IPS-NIHi7 (cell line): ENCODE results near the gene VAV3.

Source experiments
- DNase-seq: peaks from one replicate; pipeline ENCODE4 v3.0.0; 2012; ENCODE audit warnings: mixed read lengths; ENCODE audit errors: extremely low spot score

Gene VAV3

DNA sequence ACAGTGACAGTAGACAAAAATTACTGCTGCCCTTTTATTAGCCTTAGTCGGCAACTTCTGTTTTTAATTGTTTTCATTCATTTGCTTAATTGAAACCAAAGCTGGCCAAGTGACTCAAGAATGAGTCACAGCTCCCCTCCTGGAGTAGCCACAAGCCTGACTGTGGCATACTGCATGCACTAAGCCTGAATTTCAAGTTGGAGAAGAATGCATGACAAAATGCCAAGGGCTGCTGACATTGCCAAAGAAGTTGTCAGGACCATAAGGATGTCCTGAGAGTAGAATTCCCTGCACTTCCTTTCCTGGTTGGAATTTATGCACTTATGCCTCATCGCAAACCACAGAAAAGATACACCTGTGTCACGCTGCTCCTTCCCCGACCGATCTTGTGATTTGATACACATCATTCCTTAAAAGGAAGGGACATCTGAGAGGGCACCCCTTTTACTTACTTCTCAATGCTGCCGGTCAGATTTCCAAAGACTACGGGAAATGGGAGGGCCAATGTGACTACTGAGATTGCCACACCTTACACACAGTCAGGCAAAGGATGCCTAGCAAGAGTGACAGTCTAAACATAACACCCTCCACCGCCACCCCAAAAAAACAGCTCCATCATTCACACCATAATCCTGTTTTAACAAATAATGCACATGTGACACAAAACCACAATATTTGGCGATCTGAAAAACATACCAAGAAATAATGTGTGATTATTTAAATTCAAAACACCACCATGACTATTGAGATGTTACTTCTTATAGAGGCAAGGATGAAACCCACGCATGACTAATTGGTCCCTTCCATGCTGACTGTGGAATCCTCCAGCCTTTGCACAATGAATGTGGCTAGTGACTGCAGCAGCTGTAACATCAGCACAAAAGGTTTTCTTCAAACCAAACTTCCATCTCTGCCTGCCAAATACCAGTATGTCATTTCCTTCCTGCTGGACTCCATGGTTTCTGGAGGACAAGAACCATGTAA lies 28.2 kb downstream of the VAV3 start:
- DNase-seq, result peak; percentile 73

DNA sequence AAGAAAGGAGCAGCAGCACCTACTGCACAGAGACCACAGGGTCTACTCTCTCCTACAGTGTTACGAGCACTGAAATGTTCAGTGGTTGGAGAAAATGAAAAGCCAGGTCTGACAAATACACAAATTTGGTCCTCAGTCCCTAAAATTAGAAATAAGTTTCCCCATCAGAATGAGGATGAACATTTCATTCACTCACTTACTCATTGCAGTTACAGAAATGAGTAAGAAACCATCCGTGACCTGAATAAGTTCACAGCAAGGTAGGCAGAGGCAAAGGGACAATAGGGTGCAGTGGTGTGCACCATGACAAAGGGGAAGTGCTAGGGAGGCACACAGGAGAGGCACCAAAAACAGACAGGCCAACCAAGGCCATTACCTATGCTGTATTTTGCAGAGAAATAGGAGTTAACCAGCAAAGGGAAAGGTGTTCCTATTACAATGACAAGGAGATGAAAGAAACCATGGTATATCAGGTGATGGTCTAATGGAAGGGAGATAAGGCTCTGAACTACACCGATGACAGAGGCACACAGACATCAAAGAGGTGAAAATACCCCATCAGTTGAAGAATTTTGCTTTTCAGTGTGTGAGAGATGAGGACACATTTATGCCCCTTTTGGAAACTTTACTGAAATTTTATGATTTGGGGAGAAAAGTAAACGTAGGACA lies 29.4 kb downstream of the VAV3 start:
- no peak for DNase-seq

DNA sequence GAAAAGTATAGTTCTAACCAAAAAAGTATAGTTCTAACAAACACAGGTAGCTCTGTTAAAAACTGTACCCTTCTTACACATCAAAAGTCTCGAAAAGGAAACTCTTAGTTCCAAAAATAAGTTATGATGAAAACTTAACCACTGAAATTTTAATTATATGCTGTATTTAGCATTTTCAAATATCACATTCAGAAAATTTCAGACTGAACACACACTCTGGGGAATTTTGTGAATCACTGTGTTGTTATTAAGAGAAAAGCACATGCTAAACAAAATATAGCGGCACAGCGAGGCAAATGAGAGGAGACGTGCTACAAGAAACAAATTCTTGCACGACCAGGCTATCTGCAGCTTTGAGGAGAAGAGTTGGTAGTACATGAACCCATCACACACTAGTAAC lies 30.4 kb downstream of the VAV3 start:
- DNase-seq, result no peak

DNA sequence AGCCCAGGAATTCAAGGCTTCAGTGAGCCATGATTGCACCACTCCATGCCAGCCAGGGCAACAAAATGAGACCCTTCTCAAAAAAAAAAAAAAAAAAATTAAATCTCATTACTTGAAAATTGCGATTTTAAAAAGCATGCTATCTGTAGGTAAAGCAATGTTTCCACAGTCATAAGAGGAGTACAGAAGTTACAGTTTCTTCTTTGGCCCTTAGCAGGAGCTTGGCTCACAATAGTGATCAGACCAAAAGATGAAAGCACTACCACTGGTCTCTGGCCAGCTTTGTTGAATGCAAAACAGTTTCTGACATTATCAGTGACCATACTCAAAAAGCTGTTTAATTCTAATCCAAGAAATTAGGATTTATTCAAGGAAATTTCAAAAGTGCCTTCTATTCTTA lies 31.2 kb downstream of the VAV3 start:
- no peak for DNase-seq

DNA sequence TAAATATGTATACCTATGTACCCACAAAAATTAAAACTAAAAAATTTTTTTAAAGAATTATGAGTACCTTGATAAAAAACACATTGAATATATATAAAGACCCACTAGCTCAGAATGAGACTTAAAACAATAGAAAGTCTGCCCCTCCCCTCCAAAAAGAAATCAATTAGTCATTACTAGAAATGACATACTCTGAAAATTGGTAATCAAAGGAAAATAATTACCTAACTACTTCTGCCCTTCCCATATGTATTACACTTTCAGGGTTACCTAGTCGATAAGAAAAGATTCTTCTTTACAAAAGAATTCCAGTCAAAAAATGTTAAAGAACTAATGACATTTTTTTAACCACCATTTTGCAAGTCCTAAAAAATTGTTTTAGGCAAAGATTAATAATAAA lies 34.7 kb downstream of the VAV3 start:
- DNase-seq, result no peak

DNA sequence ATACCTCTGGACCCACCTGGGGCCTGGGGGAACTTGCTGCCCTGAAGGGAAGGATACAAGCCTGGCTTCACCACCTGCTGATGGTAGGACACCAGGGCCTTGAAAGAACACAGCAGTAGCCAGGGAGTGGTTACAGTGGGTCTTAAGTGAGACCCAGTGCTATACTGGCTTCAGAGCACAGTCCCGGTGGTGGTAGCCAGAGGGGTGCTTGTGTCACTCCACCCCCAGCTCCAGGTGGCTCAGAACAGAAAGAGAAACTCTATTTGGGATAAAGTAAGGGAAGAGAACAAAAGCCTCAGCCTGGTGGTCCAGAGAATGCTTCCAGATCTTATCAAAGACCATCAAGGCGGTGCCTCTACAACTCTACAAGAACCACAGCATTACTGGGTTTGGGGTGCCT lies 37.2 kb downstream of the VAV3 start:
- DNase-seq, result no peak

DNA sequence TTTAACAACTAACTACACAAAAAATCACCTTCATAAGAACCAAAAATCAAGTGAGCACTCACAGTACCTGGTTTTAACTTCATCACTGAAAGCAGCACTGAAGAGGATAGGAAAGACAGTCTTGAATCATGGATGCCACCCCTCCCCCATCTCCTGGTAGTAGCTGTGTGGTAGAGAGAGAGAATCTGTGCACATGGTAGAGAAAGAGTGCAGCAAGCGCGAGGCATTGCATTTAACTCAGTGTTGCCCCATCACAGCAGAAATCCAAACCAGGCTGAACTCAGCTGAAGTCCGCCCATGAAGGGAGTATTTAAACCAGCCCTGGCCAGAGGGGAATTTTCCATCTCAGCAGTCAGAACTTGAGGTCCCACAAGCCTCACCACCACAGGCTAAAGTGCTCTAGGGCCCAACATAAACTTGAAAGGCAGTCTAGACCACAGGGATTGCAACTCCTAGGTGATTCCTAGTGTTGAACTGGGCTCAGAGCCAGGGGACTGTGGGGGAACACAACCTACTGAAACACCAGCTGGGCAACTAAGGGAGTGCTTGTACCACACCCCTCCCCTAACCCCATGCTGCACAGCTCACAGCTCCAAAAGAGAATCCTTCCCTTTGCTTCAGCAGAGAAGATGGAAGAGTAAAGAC lies 38.4 kb downstream of the VAV3 start:
- no peak for DNase-seq

DNA sequence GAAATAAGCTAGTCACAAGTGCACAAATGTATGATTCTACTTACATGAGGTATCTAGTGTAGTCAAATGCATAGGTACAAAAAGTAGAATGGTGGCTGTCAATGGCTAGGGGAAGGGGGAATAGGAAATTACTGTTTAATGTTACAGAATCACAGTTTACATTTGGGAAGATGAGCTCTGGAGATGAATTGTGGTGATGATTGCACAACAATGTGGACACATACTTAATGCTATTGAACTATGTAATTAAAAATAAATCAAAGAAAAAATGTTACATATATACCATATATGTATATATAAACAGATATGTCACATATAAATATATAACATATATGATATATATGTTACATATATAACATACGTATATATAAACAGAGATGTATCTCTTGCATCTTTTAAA lies 39.4 kb downstream of the VAV3 start:
- no peak for DNase-seq

DNA sequence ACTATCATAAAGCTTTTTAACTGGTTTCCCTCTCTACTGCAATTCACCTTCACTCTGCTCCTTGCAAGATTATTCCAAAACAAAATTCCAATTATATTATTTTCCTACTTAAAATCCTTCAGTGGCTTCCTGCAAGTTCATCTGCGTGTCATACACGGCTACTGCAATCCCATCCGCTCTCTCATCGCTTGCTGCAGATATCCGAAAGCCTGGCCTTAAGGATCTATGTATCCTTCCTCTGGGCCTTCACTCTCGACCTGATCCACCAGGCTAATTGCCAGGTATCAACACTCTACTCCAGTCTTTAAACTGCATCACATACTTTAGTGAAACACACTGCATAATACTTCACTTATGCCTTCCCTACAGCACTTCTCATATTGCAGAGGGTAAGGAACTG lies 44.0 kb downstream of the VAV3 start:
- no peak for DNase-seq

DNA sequence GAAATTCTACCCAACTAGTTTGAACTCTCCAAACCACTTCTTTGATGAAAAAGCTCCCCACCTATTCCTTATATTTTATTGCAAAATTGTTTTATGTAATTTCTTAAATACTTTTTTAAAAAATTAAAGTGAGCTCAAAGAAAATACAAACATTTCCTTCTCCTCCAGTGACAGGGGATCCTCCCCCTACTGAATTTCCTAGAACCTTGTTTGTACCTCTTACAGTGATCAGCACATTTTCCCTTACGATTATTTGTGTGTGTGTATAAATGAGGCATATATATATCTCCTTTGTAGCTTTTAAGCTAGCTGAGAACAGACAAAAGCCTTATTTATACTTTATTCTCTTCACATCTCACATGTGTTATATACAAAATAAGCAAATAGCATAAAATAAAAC lies 44.4 kb downstream of the VAV3 start:
- DNase-seq, result no peak

DNA sequence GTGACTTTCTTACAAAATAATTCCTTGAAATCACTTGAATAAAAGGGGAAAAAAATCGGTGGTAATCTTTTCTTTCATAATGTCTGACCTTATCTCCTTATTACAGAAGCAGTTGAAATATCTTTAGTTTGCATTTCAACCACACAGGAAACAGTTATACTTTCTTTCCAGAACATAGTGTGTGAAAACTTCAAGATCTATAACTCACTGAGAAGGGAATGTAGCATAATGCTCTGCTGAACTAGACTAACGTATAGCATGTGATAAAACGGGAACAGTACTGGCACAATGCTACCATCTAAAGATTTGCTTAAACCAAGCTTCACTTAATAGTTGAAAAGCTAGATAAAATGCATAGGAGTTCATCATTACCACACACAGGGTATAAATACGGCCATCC lies 45.0 kb downstream of the VAV3 start:
- DNase-seq, result no peak

DNA sequence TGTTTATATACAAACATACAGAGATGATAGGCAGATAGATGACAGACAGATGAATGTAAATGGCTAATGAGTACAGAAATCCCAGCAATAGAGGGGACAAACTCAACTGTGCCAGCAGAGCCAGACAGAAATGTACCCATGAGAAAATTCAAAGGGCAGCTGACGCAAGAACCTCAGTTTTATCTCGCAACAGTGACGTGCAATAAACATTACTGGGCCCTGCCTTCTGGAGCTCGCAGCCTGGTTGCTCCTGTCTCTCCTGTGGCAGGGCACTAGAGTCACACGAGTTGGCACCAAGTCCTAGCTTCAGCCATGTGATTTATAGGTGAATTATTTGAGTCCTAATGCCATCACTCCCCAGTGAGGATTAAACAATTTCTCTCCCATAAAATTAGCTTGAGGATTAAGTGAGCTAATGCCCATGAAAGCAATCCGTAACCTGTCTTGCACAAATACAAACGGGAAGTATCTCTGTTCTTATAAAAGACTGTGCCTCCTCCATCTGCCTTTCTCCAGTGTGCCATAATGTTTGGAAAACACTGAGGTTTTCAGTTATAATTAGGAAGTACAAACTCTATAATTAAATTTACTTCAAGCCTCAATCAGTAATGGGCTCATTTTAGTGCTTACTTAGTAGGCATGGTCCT lies 50.7 kb downstream of the VAV3 start:
- DNase-seq, result no peak

DNA sequence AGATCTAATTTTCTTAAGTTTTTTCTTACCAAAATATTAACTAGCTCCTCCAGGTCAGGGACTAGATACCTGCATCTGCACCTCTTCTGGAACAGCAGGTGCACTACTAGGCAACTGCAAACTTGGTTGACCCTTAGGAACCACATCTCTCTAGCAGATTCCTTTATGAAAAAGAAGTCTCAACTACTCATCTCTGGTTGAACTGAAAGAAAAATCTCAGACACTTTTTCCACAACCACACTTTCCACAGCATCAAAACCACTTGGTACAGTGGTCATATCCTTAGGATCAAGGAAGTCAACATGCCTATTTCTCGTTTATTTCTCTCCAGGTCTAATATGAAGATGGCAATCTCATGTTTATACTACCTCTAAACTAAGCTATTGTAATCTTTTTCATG lies 52.3 kb downstream of the VAV3 start:
- no peak for DNase-seq

DNA sequence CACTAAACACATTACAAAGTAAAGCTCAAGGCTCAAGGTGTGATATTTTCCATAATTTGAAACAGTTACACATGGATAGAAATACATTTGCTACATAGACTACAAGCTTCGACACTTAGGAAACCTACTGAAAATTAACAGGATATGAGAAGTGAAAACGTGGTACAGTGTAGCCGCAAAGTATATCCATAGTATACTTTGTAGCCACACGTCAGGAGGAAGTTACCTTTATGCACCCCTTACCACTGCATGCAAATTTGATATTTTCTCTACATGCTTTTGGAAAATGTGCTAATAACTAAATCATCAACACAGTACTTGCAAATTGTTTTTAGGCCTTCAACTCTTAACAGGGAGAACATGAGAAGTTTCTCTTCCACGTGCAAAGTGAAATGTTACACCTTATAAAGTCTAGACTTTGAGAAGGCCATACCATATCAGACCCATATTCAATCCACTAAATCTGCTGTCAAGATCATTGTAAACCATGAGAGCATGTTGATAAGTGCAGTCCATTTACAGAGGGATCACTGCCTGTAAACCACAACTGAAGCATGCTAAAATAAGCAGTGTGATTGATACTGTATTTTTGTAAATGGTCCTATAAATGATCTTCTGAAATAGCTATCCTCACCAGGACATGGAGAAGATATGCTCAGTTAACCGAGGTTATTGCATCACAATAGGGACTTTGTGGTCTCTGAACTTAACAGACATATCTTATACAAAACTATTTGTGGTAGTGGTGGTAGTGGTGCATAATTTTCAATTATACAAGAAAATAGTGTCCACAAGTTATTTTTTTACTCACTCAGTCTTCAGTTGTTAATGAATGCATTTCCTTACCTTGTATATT lies 64.7 kb downstream of the VAV3 start:
- no peak for DNase-seq

DNA sequence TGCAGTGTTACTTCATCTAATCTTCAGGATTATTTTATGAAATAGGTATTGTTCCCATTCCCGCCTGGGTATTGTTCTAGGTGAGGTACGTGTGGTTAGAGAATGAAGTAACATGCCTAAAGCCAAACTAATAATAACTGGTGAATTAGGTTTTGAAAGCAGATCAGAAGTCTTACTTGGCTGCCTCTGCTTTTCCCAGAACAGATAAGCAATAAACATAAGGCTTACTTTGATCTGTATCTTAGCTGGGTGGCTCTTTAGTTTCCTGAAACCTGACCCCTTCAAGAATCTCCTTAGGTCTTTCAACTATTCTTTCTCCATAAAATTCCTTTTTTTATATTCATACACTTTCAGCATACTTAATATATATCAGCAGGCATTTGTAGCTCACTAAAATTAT lies 65.3 kb downstream of the VAV3 start:
- DNase-seq, result no peak

DNA sequence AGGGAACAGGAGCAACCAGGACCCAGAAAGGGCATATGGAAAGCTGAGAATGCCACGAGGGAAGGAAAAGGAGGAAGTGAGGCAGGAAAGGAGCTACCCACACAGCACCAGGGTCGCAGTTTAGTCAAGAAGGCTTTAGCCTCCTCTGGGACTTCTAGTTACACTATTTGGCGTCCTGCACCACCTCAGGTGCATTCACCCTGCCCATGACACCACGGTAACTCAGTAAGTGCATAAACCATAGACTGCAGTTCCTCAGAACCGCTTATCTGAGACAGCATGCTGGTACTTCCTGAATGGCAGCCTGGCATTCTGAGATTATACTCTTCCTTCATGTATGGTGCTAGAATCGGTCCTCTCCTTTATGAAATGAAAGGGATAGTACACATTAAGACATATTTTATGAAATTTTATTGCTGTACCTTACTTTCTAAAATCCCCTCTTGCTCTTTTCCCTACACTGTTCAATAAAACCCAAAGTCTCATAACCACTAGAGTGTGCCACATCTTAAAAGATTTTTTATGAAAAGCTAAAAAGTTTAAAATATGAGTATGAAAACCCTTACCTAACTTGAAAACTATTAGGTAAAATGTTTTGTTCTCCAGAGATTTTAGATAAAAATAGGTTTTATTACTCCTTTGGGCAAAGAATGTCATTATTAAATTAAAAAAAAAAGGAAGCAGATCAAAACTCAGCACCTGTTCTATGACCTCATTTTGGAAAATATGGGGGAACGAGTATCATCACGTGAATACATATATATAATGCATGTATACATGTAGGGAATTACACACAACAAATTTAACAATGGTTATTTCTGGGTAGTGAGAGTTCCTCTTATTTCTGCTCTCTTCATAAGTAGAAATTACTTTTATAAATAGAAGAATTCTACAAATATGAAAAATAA lies 67.3 kb downstream of the VAV3 start:
- no peak for DNase-seq

DNA sequence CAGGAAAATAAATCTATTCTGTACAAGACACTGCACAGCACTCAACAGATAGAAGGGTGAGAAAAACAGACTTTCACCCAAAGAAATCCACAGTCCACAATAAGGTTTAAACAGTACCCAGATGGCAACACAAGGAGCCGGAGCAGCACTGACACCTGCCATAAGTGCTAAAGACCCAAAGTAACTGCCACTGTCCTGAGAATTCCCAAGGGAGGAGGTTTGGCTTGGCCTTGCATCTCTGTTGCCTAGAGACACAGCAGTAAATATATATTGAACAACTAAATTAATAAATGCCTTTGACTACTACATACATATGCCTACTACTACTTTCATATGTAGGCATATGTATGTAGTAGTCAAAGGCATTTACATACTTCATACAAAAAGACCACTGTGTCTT lies 68.0 kb downstream of the VAV3 start:
- DNase-seq, result no peak

DNA sequence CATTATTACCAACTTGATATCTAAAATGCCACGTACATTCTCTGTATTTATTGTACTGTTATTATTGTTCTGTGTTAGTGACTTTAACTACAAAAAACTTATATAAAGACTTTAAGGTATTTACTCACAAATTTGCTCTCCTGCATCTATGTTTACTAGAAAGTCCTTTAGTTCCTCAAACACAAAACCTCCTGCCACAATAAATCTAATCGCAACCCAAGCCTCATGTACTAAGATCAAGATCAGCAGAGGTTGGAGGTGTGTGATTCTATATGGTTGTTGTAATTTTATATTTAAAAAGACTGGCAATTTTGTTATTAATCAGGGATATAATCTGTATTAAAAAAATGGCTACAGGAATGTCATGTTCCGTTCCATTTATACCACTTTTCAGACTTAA lies 68.6 kb downstream of the VAV3 start:
- DNase-seq, result no peak

DNA sequence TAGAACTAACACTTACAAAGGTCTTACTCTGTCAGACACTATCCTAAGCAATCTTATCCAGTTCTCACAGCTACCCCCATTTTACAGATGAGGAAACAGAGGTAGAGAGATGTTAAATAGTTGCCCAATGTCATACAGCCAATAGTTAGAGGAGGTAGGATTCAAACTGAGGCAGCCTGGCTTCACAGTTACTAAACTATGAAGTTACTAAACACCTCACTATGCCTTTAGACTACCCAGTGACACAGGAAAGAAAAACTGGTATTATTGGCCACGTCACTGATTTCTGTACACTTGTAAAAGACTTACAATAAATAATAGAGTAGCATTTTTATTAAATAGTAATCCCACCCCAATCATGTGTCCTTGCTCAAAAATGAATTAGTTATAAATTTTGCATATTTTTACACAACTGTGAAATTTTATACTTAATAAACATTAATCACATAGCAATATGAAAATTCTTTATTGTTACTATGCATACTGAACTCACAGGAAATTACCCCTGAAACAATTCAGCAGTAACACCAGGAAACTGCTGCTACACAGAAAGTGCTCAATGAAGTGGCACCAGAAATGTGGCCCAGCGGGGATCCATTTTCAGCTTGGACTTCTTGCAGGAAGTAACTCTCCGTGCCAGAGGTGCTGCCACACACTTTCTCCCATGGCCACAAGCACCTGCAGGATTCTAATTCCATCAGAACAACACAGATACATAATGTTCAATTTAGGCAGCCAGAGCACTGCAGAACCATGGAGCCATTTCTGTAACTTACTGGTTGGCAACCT lies 69.4 kb downstream of the VAV3 start:
- DNase-seq, result no peak
